Measurements from ENCODE around the gene KCNK10.

The KCNK10 gene

DNA sequence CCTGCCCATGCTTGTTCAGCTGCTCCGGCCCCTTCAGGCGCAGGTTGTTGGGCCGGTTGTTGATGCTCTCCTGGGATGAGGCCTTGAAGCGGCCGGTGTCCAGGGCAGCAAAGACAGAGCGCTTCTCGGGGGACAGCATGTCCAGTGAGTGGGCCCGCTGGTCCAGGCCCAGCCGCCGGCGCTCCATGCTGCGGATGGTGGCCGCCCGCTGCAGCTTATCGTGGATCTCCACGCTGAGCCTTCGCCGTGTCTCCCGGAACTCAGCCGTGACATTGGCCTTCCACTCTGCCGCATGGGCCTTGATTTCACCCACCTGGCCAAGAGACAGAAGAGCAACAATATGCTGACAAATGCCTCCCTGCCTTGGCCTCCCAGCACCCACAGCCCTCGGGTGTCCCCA is 137.2 kb downstream of the KCNK10 start:
- no peak for DNase-seq (ENCODE audit: low read depth in 2 of 2)

- no peak for DNase-seq (ENCODE audit: low read depth in 2 of 2)
These were observed 138.1 kb downstream of the KCNK10 start for GRCh38 chr14:88184956-88185355.

DNA sequence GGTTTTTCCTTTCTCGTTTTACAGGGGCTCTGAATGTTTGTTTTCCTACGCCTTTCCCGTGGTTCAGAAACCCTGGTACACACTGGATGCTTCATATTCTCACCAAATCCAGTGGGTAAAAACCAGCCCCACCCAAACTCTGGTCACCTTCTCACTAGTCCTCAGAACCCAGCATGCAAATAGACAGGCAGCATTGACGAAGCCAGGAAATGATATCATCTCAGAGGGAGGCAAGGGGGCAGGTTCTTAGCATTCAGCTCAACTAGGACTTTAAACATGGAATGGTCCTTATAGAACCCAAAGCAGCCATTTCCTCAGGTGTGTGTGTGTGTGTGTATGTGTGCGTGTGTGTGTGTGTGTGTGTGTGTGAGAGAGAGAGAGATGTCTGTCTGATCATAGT is 142.0 kb downstream of the KCNK10 start:
- DNase-seq (ENCODE audit: low read depth in 2 of 2), result no peak

DNA sequence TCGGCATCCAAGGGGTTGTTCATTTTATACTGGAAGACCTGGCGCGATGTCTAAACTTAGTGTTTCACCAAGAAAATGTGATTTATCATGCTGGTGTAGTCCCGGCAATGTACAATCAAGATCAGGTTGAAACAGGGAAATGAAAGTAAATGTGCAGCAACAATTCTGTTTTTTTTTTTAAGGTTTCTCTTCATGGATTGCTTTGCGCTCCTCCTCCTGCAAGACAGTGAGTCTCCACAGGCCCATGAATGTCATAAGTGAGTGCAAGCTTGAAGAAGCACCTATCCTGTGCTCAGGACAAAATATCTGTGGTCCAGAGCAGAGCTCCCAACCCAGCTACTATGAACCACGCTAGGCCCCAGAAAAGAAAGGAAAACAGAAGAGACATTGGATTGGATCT is 143.4 kb downstream of the KCNK10 start:
- no peak for DNase-seq (ENCODE audit: low read depth in 2 of 2)

GRCh38 chr14:88170333-88170732 is 152.7 kb downstream of the KCNK10 start:
- no peak for DNase-seq (ENCODE audit: low read depth in 2 of 2)

DNA sequence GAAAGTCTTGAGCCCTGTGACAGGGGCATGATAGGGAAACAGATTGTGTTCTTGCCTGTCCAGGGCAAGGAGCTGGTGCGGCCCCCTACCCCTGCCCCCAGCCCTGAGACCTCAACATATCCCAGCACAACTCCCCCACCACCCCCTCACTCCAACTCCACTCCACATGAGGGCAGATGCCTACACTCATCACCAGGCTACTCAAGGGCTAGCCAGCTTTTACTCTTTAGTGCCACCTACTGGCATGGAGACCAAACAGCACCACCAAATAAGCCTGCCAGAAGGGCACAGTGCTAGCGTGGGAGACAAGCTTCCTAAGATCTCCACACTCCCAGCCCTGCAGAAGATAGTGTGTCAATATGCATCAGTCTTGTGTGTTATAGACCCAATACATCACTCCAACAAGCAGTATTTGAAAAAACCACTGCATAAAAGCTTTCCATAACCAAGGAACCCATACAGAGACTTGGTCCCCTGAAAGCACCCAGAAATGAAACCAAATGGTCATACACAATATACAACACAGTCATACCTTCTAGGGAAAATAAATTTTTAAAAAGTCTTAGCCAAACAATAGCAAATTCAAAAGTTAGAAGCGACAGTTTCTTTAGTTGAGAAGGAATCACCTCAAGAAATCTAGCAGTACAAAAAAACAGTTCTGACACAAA is 154.4 kb downstream of the KCNK10 start:
- peak; percentile 19 to 57 for DNase-seq (ENCODE audit: low read depth in 2 of 2)

DNA sequence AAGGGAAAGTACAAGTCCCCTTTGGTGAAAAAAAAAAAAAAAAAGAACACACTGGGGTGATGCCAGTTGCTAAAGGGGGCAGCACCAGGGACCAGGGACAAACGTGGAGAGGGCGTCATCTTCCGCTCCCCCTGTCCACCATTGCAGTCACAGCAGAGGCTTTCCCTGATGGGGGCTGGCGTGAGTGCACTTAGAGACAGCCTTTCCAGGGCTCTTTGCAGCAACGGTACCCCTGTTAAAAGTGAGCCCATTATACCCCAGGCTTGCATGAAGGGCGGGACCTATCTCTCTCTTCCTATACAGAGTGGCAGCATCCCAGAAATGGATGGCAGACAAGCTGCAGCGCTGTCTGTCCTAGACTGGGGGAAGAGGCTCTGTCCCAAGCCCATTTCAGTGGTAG is 155.0 kb downstream of the KCNK10 start:
- no peak for DNase-seq (ENCODE audit: low read depth in 2 of 2)

- no peak for DNase-seq (ENCODE audit: low read depth in 2 of 2)
These were observed 156.5 kb downstream of the KCNK10 start for GRCh38 chr14:88166616-88167015.

DNA sequence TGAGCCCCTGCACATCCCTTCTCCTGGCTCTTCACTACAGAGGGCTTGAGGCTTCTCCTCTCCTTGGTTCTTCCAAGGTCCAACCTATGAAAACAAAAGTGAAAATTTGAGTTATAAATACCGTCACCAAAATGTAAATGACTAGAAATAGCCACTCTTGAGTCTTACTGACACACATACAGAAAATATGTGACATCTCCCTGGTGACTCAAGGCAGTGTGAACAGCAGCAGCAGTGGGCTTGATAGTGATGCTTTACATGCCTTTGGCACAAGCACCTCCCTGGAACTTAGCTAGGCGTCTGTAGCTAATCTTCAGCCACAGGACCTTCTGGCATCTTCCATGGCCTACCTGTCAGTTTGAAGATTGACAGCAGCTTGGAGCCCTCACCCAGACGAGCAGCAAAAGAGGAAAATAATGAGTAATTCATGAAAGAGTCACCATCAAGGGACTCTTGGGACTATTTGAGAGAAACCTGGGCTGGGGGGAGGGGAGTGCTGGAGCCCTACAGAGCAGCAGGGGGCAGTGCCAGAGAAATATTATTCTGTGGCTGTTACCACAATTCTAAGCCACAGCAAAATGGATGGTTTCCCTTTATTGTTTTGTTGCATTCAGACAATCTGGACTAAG is 158.0 kb downstream of the KCNK10 start:
- DNase-seq (ENCODE audit: low read depth in 2 of 2), result no peak

- no peak for DNase-seq (ENCODE audit: low read depth in 2 of 2)
These were observed 159.3 kb downstream of the KCNK10 start for GRCh38 chr14:88163731-88164255.

GRCh38 chr14:88156127-88156526 is 166.9 kb downstream of the KCNK10 start:
- DNase-seq (ENCODE audit: low read depth in 2 of 2), result no peak

- no peak for DNase-seq (ENCODE audit: low read depth in 2 of 2)
These were observed 168.1 kb downstream of the KCNK10 start for GRCh38 chr14:88154926-88155325.

DNA sequence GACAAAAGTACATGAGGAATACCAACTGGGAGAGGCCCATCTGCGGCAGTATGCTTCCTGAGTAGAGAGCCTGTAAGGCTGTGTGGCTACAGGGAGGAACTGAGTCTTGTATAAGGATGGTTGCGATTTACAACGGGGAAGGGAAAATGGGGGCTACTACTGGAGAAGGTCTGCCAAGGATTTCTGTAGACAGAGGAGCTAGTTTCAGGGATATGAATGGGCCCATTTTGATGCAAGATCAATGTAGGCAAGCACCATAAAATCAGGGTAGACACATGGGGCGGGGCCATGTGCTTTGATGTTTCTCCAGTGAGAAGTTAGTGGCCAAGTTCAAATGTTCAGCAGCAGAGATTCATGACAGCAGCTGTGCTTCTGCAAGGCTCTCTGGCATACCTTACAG is 168.7 kb downstream of the KCNK10 start:
- DNase-seq (ENCODE audit: low read depth in 2 of 2), result no peak

- no peak for DNase-seq (ENCODE audit: low read depth in 2 of 2)
These were observed 176.0 kb downstream of the KCNK10 start for GRCh38 chr14:88146881-88147649.

DNA sequence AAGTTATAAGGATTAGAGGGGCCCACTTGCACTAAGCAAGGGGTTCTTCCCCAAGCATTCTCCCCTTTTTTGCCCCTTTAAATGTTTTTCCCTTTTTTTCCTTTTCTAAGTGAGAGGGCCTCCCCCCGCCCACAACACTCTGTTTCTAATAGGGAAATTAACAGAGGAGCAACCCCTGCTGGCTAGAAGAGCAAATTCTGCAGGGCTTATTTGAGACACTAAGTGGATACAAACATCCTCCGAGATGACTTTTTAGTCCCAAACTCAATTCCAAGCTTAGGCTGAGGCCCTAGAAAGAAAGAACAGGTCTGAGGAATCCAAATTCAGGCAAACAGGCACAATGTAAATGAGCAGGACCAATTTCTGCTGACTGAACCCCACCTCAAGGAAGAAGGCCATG is 179.3 kb downstream of the KCNK10 start:
- no peak for DNase-seq (ENCODE audit: low read depth in 2 of 2)

- DNase-seq (ENCODE audit: low read depth in 2 of 2), result no peak
These were observed 180.1 kb downstream of the KCNK10 start for GRCh38 chr14:88142997-88143396.

GRCh38 chr14:88140874-88141273 is 182.2 kb downstream of the KCNK10 start:
- no peak for DNase-seq (ENCODE audit: low read depth in 2 of 2)

DNA sequence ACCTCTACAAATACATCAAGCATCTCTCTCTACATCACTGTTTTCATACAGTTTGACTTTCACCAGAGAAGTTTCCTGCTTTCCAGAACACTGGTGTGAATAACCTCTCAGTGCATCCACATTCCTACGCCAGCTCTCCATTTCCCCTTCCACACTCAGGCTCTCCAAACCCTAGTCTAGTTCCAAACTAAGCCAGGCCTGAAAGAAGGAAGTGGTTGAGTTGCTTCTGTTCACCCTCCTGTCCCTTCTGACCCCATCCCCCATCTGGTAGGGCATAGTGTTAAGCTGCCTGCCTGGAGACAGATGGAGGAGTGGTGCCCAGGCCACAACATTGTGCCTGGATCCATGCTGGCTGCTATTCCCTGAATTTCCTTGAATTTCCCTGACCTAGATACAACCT is 185.7 kb downstream of the KCNK10 start:
- no peak for DNase-seq (ENCODE audit: low read depth in 2 of 2)
